GM23248 (cell line): ENCODE results near the gene MYH7B.

Source experiments
- EZH2 ChIP-seq: fragments of 200-600 bp; sonication (generic); IDR thresholded peaks from 2 replicates; pipeline ENCODE4 v1.6.1; 2018; ENCODE audit warnings: antibody characterized with exemption, mild to moderate bottlenecking; ENCODE audit not compliant: insufficient read depth, poor library complexity, severe bottlenecking
- EZH2phosphoT487 ChIP-seq: fragments of 200-600 bp; sonication (generic); IDR thresholded peaks from 2 replicates; pipeline ENCODE4 v1.6.1; 2018; ENCODE audit warnings: antibody characterized with exemption, moderate library complexity, mild to moderate bottlenecking, low read depth; ENCODE audit not compliant: insufficient read depth

DNA sequence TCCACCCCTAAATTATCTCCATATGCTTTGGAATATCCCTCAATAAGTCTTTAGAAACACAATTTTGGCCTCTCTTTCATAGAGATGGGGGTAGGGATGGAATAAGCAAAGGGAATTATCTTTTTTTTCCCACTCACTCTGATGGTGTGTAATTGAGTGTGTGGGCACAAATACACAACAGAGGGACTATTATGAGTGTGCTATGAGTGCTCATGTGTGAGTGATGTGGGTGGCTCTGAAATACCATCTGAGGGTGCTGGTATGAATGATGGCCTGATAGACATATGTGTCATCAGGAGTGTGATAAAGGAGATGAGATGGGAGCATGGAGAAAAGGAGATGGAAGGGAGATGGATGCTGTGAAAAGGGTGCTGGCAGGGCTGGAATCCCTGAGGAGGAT is 35.6 kb upstream of the MYH7B start:
- no peak for TF ChIP-seq EZH2
- no peak for TF ChIP-seq EZH2phosphoT487
